Pancreas (tissue), 10 donors: Measurements from ENCODE around the gene S1PR2. TPM values are rescaled to one million over a fixed set of nuclear protein-coding genes. Genes with fewer than 3 reads are reported as not detected.

Experiments
- ATAC-seq, 4 donors: fragments of 200-7000 bp; cut with Tn5 transposase; one replicate each; pipeline versions ENCODE4 v1.8.0 to v1.9.1; 2020; ENCODE audit warnings: mild to moderate bottlenecking in 4 of 4, moderate library complexity in 4 of 4
- DNase-seq, 6 donors: peaks; one replicate each; pipeline ENCODE4 v3.0.0-alpha.2; 2020
- FAIRE-seq: peaks from 2 replicates; lab custom pipeline; 2012; peaks lifted over from hg19 to GRCh38; lab: Jason Lieb, UNC
- H3K27ac ChIP-seq, 4 donors: fragments of 200-600 bp; sonication (generic); 1 replicate in 3 of 4; 2 replicates in 1 of 4; pipeline versions ENCODE4 v1.5.0 to v1.8.0; 2020
- H3K27me3 ChIP-seq, 4 donors: fragments of 200-600 bp; one replicate each; pipeline ENCODE4 v1.8.0; 2021
- H3K36me3 ChIP-seq, 3 donors: fragments of 200-600 bp; sonication (generic) in 1 of 3; one replicate each; pipeline versions ENCODE4 v1.5.0 to v1.8.0; 2020 to 2021
- H3K4me1 ChIP-seq, 3 donors: fragments of 200-600 bp; one replicate each; pipeline ENCODE4 v1.8.0; 2021
- H3K4me3 ChIP-seq, 4 donors: fragments of 200-600 bp; sonication (generic) in 2 of 4; one replicate each; pipeline versions ENCODE4 v1.5.0 to v1.8.0; 2020 to 2021
- H3K9me3 ChIP-seq, 4 donors: fragments of 200-600 bp; one replicate each; pipeline ENCODE4 v1.8.0; 2021
- CTCF ChIP-seq, 4 donors: fragments of 200-600 bp; sonication (generic) in 3 of 4; IDR thresholded peaks; one replicate each; pipeline versions ENCODE4 v1.5.0 to v1.8.0; 2021; ENCODE audit warnings: antibody characterized with exemption in 4 of 4
- WGBS, 2 donors: extraction: QIAGEN DNeasy Blood & Tissue Kit; methylation state at CpG; one replicate each; pipeline ENCODE4 v1.1.7; 2013; 5-methylcytosine and 5-hydroxymethylcytosine counted together
- intact Hi-C, 3 donors: fragments of 100-400 bp; cut with DNase I; formaldehyde crosslinking; loops; one replicate each; pipeline versions ENCODE4 v1.11.1 to v1.14.2; 2022
- polyA plus RNA-seq, 2 donors: library from polyadenylated mRNA; stranded (reverse); fragments of 200-250 nt; gene quantifications; one replicate each; pipeline ENCODE4 v1.2.3, GENCODE V29; 2013
- total RNA-seq, 6 donors: library from RNA; stranded (reverse); fragmentation: NEBNext Ultra II Directional in 4 of 6; extraction: Animal tissue kit (Norgen Biotek cat#: 25700) in 4 of 6; gene quantifications; one replicate each; pipeline versions ENCODE4 v1.2.1 to v1.2.4, GENCODE V29; 2021 to 2023
- donor health status: healthy with polysubstance abuse.
- donor health status: DM: no; HTN: no; CAD: no; lungs with moderate emphysema.
- donor health status: DM: no; HTN: no; CAD: no.
- donor health status: control.
- donor health status: control.
- donor health status: Bipolar disorder and iron deficiency.
- donor health status: DM: yes; HTN: yes; CAD: no.
- donor health status: DM: no; HTN: no; CAD: no.
- donor health status: DM: no; HTN: no; CAD: no.
- donor health status: DM: yes; HTN: yes; CAD: no.

The S1PR2 gene
- total and polyA plus RNA-seq, 8 donors = 1.6 to 4.8 (median 2.4) TPM

DNA sequence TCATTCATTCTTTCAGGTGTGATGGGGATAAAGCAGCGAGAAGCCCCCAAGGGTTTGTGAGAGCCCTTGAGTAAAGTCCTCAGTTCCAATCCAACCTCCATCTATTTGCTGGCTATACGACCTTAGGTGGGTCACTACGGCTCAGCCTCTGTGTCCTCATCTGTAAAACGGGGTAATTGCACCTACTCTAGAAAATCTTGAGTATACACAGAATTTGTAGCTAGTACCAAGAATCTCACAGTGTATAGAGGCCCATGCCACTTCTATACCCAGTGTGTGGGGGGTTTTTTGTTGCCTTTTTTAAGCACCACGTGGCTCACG, 36.0 kb downstream of the S1PR2 start:
- no peak for DNase-seq
- Histone ChIP-seq H3K36me3 (no peaks in the 10 kb centered on the region), H3K4me3 (peak overlapping the region; percentile 56 to 92 (median 73)), H3K27me3 (no peaks in the 10 kb centered on the region), H3K27ac (peak overlapping the region in 1 of 4 donors; percentile 53), H3K9me3 (no peaks in the 10 kb centered on the region), H3K4me1 (peaks cover 0 to 17% (median 4%) of the 10 kb centered on the region in 3 donors)
- WGBS, 2 donors = 20 to 21% methylated on average over 6 of the region's 6 CpGs
- no peak for FAIRE-seq
- peak in 1 of 4 donors; percentile 7 for ATAC-seq
- no peak for TF ChIP-seq CTCF (IDR thresholded peaks at IDR 0.05)
- intact Hi-C loops = no loop called here

DNA sequence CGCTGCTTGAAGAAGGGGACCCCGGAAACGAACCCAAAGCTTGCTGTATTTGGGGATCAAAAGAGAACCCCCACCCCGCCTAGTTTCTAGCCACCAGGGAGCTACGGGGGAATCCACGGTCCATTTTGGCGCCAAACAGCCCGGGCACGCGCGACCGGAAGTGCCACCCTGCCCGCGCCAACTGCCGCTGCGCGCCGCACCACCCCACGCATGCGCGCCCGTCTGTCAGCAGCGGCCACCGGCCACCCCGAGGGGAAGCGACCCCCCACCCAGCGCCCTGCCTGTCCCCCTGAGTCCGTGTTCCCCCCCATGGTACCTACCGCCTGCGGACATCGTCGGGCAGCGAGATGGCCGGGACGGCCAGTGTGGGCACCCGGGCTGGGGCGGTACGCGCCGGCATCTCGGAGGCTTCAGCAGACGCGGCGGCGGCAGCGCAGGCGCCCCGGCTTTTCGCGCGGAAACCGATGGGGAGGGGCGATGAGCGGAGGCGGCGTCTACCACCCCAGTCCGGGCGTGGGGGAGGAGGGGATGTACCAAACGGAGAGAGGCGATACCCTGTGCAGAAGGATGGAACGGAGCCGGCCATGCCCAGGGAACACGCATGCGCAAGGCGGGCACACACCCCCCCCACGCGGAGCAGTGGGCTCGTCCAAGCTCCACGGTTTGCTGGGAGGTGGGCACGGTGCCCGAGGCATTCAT, 36.5 kb downstream of the S1PR2 start, which contains the start of gene DNMT1:
Gene DNMT1, minus strand, starts transcription at position 454 of the 699 bp plus-strand sequence. Its CDS starts 54 bp downstream, at position 400.
- intact Hi-C loops = no loop called here
- FAIRE-seq = no peak

GRCh38 chr19:10193790-10194499, 37.2 kb downstream of the S1PR2 start:
- ATAC-seq = peak; percentile 11 to 33 (median 21)
- peak in 3 of 6 donors; percentile 12 to 67 (median 50) for DNase-seq
- WGBS, 2 donors = 2 to 4% methylated on average over 30 of the region's 30 CpGs
- no peak for TF ChIP-seq CTCF (IDR thresholded peaks at IDR 0.05)
- Histone ChIP-seq H3K4me3 (peak overlapping the region; percentile 56 to 92 (median 73)), H3K9me3 (no peaks in the 10 kb centered on the region), H3K36me3 (no peaks in the 10 kb centered on the region), H3K27ac (peak overlapping the region; percentile 41 to 72 (median 48)), H3K27me3 (no peaks in the 10 kb centered on the region), H3K4me1 (peaks cover 0 to 17% (median 4%) of the 10 kb centered on the region in 3 donors)
- intact Hi-C loops = no loop called here
- no peak for FAIRE-seq

More for the DNA sequence above, 36.5 kb downstream of the S1PR2 start, which contains the start of gene DNMT1:
- Histone ChIP-seq H3K27ac (peak within 1 kb of the TSS; percentile 41 to 72 (median 48)), H3K4me3 (peak within 1 kb of the TSS; percentile 56 to 92 (median 73)), H3K36me3 (no peaks in the 10 kb centered on the region), H3K9me3 (no peaks in the 10 kb centered on the region), H3K27me3 (no peaks in the 10 kb centered on the region), H3K4me1 (peaks cover 0 to 17% (median 4%) of the 10 kb centered on the region in 3 donors)
- WGBS, 2 donors = 0% methylated on average over 63 to 71 of the region's 71 CpGs
- no peak for TF ChIP-seq CTCF (IDR thresholded peaks at IDR 0.05)
- ATAC-seq (peak; percentile 95 to 98 (median 96)), DNase-seq (peak; percentile 90 to 97 (median 92))

- H3K4me1 ChIP-seq = peaks cover 0 to 17% (median 4%) of the 10 kb centered on the region in 3 donors
- no peak overlapping the region for H3K4me3 ChIP-seq
- intact Hi-C loops = no loop called here
- H3K27me3 ChIP-seq = no peaks in the 10 kb centered on the region
- FAIRE-seq (no peak), DNase-seq (no peak), ATAC-seq (no peak)
- H3K9me3 ChIP-seq = no peaks in the 10 kb centered on the region
- 93 to 96% methylated on average over 6 of the region's 6 CpGs for WGBS, 2 donors
- H3K36me3 ChIP-seq = no peaks in the 10 kb centered on the region
- no peak overlapping the region for H3K27ac ChIP-seq
- no peak for TF ChIP-seq CTCF (IDR thresholded peaks at IDR 0.05)
These were observed 38.2 kb downstream of the S1PR2 start for GRCh38 chr19:10192922-10193321.
